B cell (primary cell): ENCODE measurements around the gene CALM1. TPM values are rescaled to one million over a fixed set of nuclear protein-coding genes. Genes with fewer than 3 reads are reported as not detected.

Experiments used
- ATAC-seq: fragments of 200-7000 bp; cut with Tn5 transposase; one replicate; pipeline ENCODE4 v1.10.0; 2021; ENCODE audit warnings: low read depth, mild to moderate bottlenecking, moderate number of reproducible peaks, moderate library complexity
- CTCF ChIA-PET: fragments of 350-600 bp; sonication (Branson Sonifier 250); formaldehyde crosslinking; loops from one replicate; lab custom pipeline; 2021; ENCODE audit warnings: antibody characterized with exemption, inconsistent platforms; lab: Charles Lee
- POLR2A ChIA-PET: fragments of 350-600 bp; sonication (Branson Sonifier 250); formaldehyde crosslinking; loops from one replicate; lab custom pipeline; 2021; ENCODE audit warnings: antibody characterized with exemption; lab: Charles Lee
- DNase-seq: peaks from one replicate; pipeline ENCODE4 v3.0.0; 2013
- H2AFZ ChIP-seq: 2 replicates; pipeline ENCODE4 v1.6.1; 2012; ENCODE audit warnings: mild to moderate bottlenecking, low read depth, low read length; ENCODE audit not compliant: insufficient read depth, poor library complexity, severe bottlenecking
- H3K27ac ChIP-seq, 2 donors: 1 replicate in 1 of 2; 2 replicates in 1 of 2; pipeline ENCODE4 v1.5.1; 2012 to 2013; ENCODE audit warnings: low read length in 2 of 2, mild to moderate bottlenecking in 2 of 2, moderate library complexity in 1 of 2
- H3K27me3 ChIP-seq, 4 experiments: fragments of 200-600 bp in 1 of 4; sonication (generic) in 1 of 4; replicated peaks in 1 of 4; 1 replicate in 2 of 4; 2 replicates in 2 of 4; pipeline versions ENCODE4 v1.6.1 to v1.7.0; 2013 to 2016; ENCODE audit warnings: low read length in 3 of 4, mild to moderate bottlenecking in 2 of 4, mixed read lengths in 1 of 4, moderate library complexity in 1 of 4; ENCODE audit not compliant: insufficient read depth in 4 of 4, control insufficient read depth in 3 of 4; ENCODE audit errors: control extremely low read depth in 1 of 4
- H3K36me3 ChIP-seq, 2 experiments: replicated peaks in 1 of 2; 1 replicate in 1 of 2; 2 replicates in 1 of 2; pipeline versions ENCODE4 v1.6.1 to v1.7.1; 2013; ENCODE audit warnings: low read length in 1 of 2; ENCODE audit not compliant: insufficient read depth in 2 of 2, control insufficient read depth in 1 of 2; ENCODE audit errors: control extremely low read depth in 1 of 2, extremely low read depth in 1 of 2
- H3K4me1 ChIP-seq, 2 donors: fragments of 200-600 bp in 1 of 2; sonication (generic) in 1 of 2; 1 replicate in 1 of 2; 2 replicates in 1 of 2; pipeline versions ENCODE4 v1.5.1 to v1.6.1; 2013 to 2017; ENCODE audit warnings: low read length in 2 of 2; ENCODE audit not compliant: control insufficient read depth in 2 of 2, insufficient read depth in 2 of 2
- H3K4me2 ChIP-seq: replicated peaks from 2 replicates; pipeline ENCODE3; 2012; ENCODE audit warnings: mild to moderate bottlenecking, low read depth, low read length; ENCODE audit not compliant: poor library complexity, severe bottlenecking
- H3K4me3 ChIP-seq, 5 experiments: fragments of 200-600 bp in 1 of 5; sonication (generic) in 1 of 5; 1 replicate in 3 of 5; 2 replicates in 2 of 5; pipeline versions ENCODE4 v1.5.1 to v1.7.0; 2011 to 2016; ENCODE audit warnings: low read length in 4 of 5, mild to moderate bottlenecking in 4 of 5, low read depth in 2 of 5, control low read depth in 1 of 5, moderate library complexity in 1 of 5; ENCODE audit not compliant: insufficient read depth in 1 of 5; ENCODE audit errors: control extremely low read depth in 1 of 5, extremely low read depth in 1 of 5
- H3K79me2 ChIP-seq: fragments of 200-600 bp; sonication (generic); one replicate; pipeline ENCODE4 v1.6.0; 2016; ENCODE audit warnings: low read length; ENCODE audit not compliant: control insufficient read depth, insufficient read depth
- H3K9ac ChIP-seq: fragments of 200-600 bp; sonication (generic); 2 replicates; pipeline ENCODE4 v1.6.1; 2017; ENCODE audit warnings: mild to moderate bottlenecking, low read length, moderate library complexity
- H3K9me3 ChIP-seq, 3 donors: one replicate each; pipeline versions ENCODE4 v1.6.1 to v1.7.1; 2013; ENCODE audit warnings: low read length in 2 of 3; ENCODE audit not compliant: control insufficient read depth in 2 of 3, insufficient read depth in 1 of 3; ENCODE audit errors: control extremely low read depth in 1 of 3
- H4K20me1 ChIP-seq: 2 replicates; pipeline ENCODE4 v1.6.0; 2012; ENCODE audit warnings: mild to moderate bottlenecking, low read length; ENCODE audit not compliant: insufficient read depth, control insufficient read depth, poor library complexity, severe bottlenecking
- H3K27ac Mint-ChIP-seq: one replicate; pipeline ENCODE4 v1.8.0; 2021; ENCODE audit warnings: mixed read lengths
- H3K27me3 Mint-ChIP-seq: one replicate; pipeline ENCODE4 v1.8.0; 2021; ENCODE audit warnings: mixed read lengths
- H3K4me1 Mint-ChIP-seq: one replicate; pipeline ENCODE4 v1.8.0; 2021; ENCODE audit warnings: mixed read lengths
- H3K4me3 Mint-ChIP-seq: one replicate; pipeline ENCODE4 v1.8.0; 2021; ENCODE audit warnings: mixed read lengths
- H3K9me3 Mint-ChIP-seq: one replicate; pipeline ENCODE4 v1.8.0; 2022; ENCODE audit warnings: mixed read lengths; ENCODE audit not compliant: insufficient read depth
- EZH2 ChIP-seq: IDR thresholded peaks from 2 replicates; pipeline ENCODE4 v1.6.1; 2012; ENCODE audit warnings: borderline replicate concordance, low read depth, mild to moderate bottlenecking, moderate library complexity, low read length; ENCODE audit not compliant: insufficient read depth, poor library complexity, severe bottlenecking
- WGBS: methylation state at CpG from one replicate; pipeline ENCODE4 v1.1.5; 2013; ENCODE audit warnings: missing lambda C conversion rate; ENCODE audit not compliant: insufficient coverage; 5-methylcytosine and 5-hydroxymethylcytosine counted together
- intact Hi-C: fragments of 100-400 bp; cut with micrococcal nuclease; formaldehyde crosslinking; loops from one replicate; pipeline ENCODE4 v1.10.0; 2022
- polyA plus RNA-seq: library from polyadenylated mRNA; depleted of rRNA; stranded (reverse); fragments of >200 nt; gene quantifications from 2 replicates; pipeline ENCODE4 v1.2.3, GENCODE V29; 2012
- total RNA-seq, 2 donors: library from RNA; stranded (reverse); fragments of 120-200 nt in 1 of 2; gene quantifications; 1 replicate in 1 of 2; 2 replicates in 1 of 2; pipeline versions ENCODE4 v1.2.3 to v1.2.4, GENCODE V29; 2013 to 2022
- TF ChIP-seq, protein P1 (sequence below): fragments of 200-600 bp; IDR thresholded peaks from one replicate; pipeline ENCODE4 v1.8.0; 2022; ENCODE audit warnings: antibody characterized with exemption, mild to moderate bottlenecking

The CALM1 gene
- total and polyA plus RNA-seq, 2 donors (not counting 1 experiment from before 2014, with no cell fraction given), result 264 to 267 TPM

GRCh38 chr14:90383126-90383730, 13.6 kb upstream of the CALM1 start:
- WGBS, result under 1% methylated on average over 62 of the region's 62 CpGs
- Histone ChIP-seq H3K9me3 (no peaks in the 10 kb centered on the region), H3K36me3 (no peaks in the 10 kb centered on the region), H3K79me2 (peaks cover 4% of the 10 kb centered on the region), H2AFZ (peak overlapping the region; percentile 93), H3K4me1 (peaks cover 15 to 24% of the 10 kb centered on the region in 2 donors), H3K9ac (peak overlapping the region; percentile 98), H3K4me2 (peak overlapping the region; percentile 95), H3K27ac (peak overlapping the region; percentile 93 to 98), H3K27me3 (no peaks in the 10 kb centered on the region), H3K4me3 (peak overlapping the region; percentile 60 to 97 (median 92)), H4K20me1 (no peaks in the 10 kb centered on the region)
- peak; percentile 99 for DNase-seq
- H3K27me3 Mint-ChIP-seq, result no peaks in the 10 kb centered on the region
- H3K4me3 Mint-ChIP-seq, result no peak overlapping the region
- ChIA-PET POLR2A (interaction anchor here (0.7 to 5.1 kb wide), 10 partner anchors 12 to 1200 kb away, joined by 3 to 117 read pairs (median 4); partner anchors contain the start of genes CALM1, NRDE2, PSMC1 and TDP1), CTCF (interaction anchor here (0.9 to 4.5 kb wide), 6 partner anchors 13 to 410 kb away, joined by 3 to 36 read pairs (median 4); partner anchors contain the start of genes CALM1 and PSMC1)
- TF ChIP-seq EZH2, result no peak
- TF ChIP-seq, protein P1, sequence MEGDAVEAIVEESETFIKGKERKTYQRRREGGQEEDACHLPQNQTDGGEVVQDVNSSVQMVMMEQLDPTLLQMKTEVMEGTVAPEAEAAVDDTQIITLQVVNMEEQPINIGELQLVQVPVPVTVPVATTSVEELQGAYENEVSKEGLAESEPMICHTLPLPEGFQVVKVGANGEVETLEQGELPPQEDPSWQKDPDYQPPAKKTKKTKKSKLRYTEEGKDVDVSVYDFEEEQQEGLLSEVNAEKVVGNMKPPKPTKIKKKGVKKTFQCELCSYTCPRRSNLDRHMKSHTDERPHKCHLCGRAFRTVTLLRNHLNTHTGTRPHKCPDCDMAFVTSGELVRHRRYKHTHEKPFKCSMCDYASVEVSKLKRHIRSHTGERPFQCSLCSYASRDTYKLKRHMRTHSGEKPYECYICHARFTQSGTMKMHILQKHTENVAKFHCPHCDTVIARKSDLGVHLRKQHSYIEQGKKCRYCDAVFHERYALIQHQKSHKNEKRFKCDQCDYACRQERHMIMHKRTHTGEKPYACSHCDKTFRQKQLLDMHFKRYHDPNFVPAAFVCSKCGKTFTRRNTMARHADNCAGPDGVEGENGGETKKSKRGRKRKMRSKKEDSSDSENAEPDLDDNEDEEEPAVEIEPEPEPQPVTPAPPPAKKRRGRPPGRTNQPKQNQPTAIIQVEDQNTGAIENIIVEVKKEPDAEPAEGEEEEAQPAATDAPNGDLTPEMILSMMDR, result no peak
- no peak overlapping the region for H3K27ac Mint-ChIP-seq
- H3K4me1 Mint-ChIP-seq, result peaks cover 12% of the 10 kb centered on the region
- peak; percentile 91 for ATAC-seq
- intact Hi-C loops, result loop anchor here (1.0 to 10.0 kb wide), 6 partner anchors 13 to 1078 kb away; partner anchors contain the start of genes EFCAB11, PSMC1 and TDP1
- no peaks in the 10 kb centered on the region for H3K9me3 Mint-ChIP-seq
